ENCODE data around the gene DIDO1.

DNA sequence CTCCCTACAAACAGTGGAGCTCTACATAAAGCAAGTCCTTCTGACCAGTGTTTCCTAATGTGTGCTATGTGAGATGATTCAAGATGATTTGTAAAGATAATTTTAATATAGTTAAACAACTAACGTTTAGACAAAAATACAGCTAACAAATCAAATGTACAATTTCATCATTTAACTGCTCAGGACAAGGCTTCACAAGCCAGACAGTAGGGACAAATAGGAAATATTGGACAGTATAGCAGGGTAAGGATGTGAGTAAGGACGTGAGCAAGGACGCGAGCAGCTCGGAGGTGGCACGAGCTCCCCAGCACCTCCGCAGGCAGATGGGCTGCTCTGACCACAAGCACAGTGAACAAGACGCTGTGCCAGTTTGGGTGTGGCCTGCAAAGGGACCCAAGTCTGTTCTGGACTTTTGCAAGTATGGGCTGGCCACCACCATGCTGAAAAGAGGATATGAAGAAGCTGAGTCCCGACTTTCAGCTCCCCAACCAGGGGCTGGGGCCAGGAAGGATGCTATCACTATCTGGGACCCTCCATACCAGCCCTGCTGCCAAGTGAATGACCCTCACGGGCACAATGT, 14.5 kb downstream of the DIDO1 start:
- TF ChIP-seq POLR2A (IDR thresholded peaks at IDR 0.05) (no peak), CTCF (IDR thresholded peaks at IDR 0.05) (no peak), POLR2AphosphoS5 (IDR thresholded peaks at IDR 0.05) (no peak)
